GM08714 (cell line): ENCODE results near the gene PNMA6E.

Experiments
- H3K4me3 ChIP-seq: fragments of 200-500 bp; sonication (Bioruptor generic); 2 replicates; pipeline ENCODE4 v1.5.1; 2014; ENCODE audit warnings: mild to moderate bottlenecking, low read length, inconsistent platforms
- ZNF274 ChIP-seq: IDR thresholded peaks from 2 replicates; pipeline ENCODE4 v1.6.1; 2012; ENCODE audit warnings: mild to moderate bottlenecking, low read depth, low read length

Gene PNMA6E

DNA sequence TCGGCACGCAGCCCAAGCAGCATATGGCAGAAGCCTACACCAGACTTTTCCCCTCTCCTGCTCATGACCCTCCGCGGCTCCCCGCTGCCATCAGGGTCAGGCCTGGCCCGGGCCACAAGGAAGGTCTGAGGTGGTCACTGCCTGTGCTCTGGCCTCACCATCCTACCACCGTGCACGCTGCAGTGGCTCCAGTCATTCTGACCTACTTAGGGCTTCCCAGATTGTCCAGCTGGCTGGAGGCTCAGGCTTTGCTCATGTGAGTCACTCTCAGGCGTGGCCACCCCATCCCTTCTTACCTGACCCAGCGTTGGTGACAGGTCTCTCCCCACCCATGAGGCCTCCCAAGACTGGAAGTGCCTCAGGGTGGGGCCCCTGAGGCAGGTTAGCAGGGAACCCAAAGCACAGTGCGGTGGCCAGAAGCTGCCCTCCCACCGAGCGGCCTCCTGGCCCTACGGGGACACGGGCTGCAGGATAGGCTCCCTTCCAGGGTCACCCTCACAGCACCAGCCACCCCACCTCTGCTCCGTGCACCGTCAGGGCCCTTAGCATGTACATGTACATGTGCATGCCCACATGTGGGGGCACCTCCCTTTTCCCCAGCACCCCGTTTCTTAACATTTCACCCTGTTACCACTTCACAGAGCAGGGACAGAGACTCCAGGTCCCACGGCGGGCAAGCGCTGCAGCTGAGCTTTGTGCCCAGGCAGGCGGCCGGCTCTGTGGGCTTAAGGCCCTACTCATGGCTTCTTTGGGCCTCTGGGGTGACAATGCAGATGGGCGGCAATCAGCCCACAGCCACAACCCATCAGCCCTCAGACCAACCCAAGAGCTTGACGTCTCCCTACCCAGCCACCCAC, 42.6 kb upstream of the PNMA6E start:
- TF ChIP-seq ZNF274, result no peak
- H3K4me3 ChIP-seq, result no peak overlapping the region

DNA sequence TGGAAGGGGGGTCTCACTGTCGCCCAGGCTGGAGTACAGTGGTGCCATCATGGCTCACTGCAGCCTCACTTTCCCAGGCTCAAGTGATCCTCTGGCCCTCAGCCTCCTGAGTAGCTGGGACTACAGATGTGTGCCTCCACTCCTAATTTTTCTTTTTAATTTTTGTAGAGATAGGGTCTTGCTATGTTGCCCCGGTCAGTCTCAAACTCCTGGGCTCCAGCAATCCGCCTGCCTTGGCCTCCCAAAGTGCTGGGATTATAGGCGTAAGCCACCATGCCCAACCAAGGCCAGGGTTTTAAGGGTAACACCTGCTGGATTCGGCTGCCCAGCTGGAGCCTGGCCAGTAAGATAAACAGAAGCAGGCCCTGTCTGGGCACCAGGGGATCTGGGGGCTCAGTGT, 41.3 kb upstream of the PNMA6E start:
- TF ChIP-seq ZNF274, result no peak
- no peak overlapping the region for H3K4me3 ChIP-seq

DNA sequence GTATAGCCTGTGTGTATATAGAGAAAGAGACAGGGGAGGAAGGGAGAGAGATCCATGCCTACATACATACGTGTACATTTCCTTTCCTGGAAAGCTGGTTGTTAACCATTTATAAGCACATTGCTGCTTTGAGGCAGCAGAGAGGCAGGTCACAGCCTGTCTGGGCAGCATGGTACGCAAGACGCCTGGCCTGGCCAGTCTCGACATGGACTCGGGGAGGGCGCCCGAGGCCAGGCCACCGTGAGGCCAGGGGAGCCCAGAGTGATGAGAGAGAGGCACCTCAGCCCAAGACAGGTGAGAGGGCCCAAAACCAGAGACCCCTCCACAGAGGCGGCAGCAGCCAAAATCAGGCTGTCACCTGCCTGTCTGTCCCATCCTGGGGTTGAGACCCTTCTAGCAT, 40.8 kb upstream of the PNMA6E start:
- no peak for TF ChIP-seq ZNF274
- no peak overlapping the region for H3K4me3 ChIP-seq

DNA sequence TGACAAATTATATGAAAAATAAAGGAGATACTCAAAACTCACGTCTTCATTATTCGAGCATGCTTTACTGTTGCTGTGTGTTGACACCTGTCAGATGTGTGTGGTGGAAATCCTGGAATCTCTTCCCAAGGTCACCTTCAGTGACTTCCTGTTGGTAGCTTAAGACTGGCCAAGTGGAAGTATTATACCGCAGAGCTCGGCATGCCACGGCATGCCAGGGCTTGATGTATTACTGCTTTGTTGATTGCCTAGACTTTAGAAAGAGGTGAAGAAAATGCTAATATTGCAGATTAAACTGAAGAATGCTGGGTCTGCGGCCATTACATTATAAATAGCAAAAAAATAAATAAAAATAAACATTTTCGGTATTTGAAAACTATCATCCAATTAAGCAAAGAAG, 40.1 kb upstream of the PNMA6E start:
- no peak for TF ChIP-seq ZNF274
- H3K4me3 ChIP-seq, result no peak overlapping the region

DNA sequence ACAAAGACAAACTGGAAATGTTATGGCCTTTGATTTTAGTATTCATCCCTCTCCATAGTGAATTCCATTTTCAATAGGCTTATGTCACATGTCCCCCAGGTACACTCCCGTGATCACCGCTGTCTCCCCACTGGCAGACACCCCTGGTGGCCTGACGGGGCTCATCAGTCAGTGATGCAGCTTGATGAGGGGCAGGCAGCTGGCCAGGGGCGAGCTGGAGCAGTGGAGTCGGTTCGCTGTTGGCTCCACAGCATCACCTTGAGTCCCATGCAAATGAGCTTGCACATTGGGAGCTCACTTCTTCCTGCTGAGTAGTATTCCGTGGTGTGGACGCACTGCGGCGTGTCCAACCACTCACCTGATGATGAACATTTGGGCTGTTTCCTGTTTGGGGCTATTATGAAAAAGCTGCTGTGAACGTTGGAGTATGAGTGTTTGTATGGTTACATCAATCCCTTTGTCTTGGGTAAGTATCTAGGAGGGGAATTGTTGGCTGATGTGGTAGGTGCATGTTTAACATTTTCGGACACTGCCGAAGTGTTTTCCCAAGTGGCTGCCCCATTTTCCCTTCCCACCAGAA, 39.5 kb upstream of the PNMA6E start:
- TF ChIP-seq ZNF274, result no peak
- H3K4me3 ChIP-seq, result no peak overlapping the region

DNA sequence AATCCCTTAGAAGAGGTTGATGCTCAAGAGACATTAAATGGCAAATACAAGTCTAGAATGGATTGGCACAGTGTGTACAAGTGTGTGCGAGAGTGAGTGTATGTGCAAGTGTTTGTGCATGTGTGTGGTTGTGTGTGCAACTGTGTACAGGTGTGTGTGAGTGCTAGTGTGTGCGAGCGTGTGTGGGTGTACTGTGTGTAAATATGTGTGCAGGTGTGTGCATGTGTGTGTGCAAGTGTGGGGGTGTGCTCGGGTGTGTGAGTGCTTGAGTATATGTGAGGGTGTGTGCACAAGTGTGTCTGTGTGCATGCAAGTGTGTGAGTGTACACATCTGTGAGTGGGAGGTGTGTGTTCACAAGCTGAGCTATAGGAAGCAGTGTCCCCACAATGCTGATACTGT, 38.8 kb upstream of the PNMA6E start:
- H3K4me3 ChIP-seq, result no peak overlapping the region
- TF ChIP-seq ZNF274, result no peak

DNA sequence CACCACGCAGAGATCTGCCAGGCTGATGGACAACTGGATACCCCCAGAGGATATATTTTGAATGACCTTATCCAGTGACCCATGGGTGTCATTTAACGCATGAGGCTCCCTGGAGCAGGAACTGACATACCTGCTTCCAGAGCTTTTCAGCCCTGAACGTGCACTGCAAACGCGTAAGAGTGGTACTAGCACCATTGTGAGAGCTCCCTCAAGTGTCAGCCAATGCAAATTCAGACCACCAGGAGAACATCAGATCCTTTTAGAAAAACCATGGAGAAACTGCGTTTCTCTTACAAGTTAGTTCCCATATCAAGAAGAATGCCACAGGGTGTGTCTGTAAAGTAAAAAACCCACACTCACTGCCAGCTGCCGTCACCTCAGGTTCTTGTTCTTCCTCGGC, 37.4 kb upstream of the PNMA6E start:
- no peak for TF ChIP-seq ZNF274
- H3K4me3 ChIP-seq, result no peak overlapping the region

DNA sequence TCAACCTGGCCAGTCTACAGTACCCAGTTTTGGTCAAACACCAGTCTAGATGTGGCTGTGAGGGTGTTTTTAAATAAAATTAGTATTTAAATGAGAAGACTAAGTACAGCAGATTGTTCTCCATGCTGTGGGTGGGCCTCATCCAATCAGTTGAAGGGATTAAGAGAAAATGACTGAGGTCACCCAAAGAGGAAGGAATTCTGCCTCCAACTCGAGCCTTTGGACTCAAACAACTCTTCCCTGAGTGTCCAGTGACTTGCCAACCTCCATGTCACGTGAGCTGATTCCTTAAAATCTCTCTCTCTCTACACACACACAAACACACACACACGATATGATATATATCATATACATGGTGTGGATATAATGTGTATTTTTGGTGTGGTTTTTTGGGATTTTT, 34.7 kb upstream of the PNMA6E start:
- H3K4me3 ChIP-seq, result no peak overlapping the region
- TF ChIP-seq ZNF274, result no peak

DNA sequence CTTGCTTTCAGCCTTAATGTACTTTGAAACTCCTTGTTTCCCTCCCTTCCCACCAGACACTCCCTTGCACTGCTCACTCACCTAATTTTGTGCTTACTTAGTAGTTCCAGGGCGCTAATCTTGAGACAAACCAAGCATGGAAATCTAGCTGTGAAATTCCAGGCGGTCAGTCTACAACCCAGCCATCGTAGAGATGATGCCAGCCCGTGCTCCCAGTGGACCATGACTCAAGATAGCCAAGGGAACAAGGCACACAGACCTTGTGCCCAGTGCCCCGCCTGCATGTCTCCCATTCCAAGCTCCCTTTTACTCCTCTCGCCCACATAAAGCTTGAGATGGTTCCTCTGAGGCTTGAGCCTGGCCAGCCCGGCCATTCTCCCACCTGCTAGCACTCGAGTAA, 33.7 kb upstream of the PNMA6E start:
- no peak overlapping the region for H3K4me3 ChIP-seq
- TF ChIP-seq ZNF274, result no peak

DNA sequence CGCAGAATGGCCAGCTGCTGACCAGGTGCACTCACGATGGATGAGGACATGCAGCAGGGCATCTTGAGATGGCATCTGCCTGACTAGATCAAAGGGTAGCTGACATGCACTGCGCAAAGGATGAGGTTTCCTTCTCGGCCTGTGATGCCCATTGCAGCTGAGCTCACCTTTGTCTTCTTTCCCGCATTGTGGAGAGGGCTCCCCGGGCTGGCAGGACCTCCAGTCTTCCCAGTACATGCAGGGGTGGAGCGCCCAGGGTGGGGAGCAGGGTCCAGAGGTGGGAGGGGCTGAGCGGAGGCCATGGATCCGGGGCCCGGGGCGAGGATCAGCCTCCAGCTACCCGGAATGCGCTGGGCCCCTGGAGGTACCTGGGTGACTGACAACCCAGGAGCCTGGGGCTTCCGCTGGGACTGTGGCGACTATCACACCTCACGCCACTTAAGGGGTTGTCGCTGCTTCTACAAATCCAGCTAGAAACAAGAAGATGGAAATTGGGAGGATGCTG, 32.7 kb upstream of the PNMA6E start:
- H3K4me3 ChIP-seq, result no peak overlapping the region
- TF ChIP-seq ZNF274, result no peak

DNA sequence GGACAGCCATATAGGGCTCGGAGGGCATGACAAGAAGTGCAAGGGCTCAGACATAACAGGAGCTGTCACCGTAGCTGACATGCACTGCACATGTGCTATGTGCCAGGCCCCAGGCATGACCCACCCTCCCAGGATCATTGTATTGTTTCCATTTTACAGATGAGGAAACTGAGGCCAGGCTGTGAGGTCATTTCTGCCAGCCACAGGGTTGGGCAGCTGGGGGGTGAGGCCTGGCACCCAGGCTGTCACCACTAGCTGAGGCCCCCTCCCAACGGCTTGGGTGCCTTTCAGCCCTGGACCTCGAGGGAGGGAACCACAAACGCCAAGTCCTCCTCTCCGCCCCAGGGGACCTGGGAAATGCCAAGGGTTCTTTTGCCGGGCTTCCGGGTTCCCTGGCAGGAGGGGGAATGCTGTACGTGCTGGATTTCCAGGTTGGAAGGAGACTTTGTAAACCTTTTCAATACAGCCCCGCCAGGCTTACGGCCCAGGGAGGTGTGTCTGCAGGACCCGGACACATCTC, 32.1 kb upstream of the PNMA6E start:
- no peak overlapping the region for H3K4me3 ChIP-seq
- TF ChIP-seq ZNF274, result no peak

DNA sequence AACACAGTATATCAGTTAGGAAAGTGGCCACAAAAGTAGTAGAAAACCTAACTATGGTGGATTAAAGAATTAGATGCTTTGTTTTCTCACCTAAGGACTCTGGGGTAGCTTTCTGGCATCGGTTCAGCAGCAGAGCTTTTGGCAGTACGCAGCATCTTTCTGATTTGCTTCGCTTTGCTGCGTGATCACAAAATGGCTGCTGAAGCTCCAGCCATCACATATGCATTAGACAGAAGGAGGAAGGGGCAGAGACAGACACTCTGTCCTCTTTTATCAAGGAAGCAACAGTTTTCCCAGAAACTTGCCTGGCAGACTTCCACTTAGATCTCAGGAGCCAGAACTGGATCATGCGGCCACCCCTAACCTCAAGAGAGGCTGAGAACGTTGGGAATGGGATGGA, 29.6 kb upstream of the PNMA6E start:
- no peak for TF ChIP-seq ZNF274
- H3K4me3 ChIP-seq, result no peak overlapping the region

DNA sequence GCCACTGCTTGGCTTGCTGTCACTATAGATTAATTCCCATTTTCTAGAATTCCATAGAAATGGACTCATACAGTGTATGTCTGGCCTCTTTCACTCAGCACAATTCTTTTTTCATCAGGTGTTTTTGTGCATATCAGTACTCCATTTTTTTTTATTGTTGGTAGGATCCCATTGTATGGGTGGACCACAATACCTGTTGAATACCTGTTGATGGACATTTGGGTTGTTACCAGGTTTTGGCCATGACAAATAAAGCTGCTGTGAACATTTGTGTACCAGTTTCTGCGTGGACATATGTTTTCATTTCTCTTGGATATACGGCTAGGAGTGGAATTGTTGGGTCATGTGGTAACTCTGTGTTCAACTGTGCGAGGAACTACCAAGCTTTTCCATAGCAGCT, 25.1 kb upstream of the PNMA6E start:
- TF ChIP-seq ZNF274, result no peak
- no peak overlapping the region for H3K4me3 ChIP-seq

DNA sequence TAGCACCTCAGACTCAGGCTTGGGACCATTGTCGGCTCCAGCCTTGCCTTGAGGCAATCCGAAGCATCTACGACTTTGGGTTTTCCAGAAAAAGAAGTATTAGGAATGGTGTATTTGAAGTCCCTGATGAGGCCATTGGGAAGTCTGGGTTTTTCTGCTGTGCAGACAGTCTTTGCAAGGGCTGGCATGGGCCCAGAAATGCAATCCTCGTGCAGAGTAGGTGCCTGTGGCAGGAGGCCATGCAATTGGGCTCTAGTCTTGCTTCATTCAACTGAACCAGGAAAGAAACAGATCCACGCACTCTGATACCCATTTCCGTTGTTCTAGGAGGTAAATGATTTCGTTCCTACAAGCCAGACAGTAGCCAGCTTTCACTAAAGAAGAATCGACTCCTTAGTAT, 22.5 kb upstream of the PNMA6E start:
- no peak for TF ChIP-seq ZNF274
- no peak overlapping the region for H3K4me3 ChIP-seq

DNA sequence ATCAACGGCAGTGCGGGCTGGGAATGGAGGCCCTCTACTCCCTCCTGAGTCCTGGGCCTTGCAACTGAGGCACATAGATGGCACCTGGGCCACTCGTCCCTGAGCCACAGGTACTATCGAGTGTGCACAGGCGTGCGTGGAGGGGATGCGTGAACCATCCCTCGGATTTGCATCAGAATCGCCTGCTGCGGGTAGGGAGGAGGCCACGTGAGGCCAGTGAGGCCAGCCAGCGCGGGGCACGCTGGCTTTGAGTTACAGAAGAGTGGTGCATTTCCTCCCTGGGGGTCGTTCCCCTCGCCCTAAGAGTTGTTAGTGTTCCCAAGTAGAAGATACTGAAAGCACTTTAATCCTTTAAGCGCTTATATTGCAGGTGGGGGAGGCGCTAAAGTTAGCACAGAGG, 20.7 kb upstream of the PNMA6E start:
- H3K4me3 ChIP-seq, result no peak overlapping the region
- no peak for TF ChIP-seq ZNF274

DNA sequence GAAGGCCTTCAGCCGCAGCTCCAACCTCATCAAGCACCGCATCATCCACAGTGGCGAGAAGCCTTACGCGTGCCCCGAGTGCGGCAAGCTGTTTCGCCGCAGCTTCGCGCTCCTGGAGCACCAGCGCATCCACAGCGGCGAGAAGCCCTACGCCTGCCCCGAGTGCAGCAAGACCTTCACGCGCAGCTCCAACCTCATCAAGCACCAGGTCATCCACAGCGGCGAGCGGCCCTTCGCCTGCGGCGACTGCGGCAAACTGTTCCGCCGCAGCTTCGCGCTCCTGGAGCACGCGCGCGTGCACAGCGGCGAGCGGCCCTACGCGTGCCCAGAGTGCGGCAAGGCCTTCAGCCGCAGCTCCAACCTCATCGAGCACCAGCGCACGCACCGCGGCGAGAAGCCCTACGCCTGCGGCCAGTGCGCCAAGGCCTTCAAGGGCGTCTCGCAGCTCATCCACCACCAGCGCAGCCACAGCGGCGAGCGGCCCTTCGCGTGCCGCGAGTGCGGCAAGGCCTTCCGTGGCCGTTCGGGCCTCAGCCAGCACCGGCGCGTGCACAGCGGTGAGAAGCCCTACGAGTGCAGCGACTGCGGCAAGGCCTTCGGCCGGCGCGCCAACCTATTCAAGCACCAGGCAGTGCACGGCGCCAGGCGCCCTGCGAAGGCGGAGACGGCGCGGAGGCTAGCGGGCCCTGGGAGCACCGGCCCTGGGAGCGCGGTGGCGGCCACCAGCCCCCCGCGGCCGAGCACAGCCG, 19.9 kb upstream of the PNMA6E start:
- TF ChIP-seq ZNF274, result no peak
- H3K4me3 ChIP-seq, result no peak overlapping the region
